ENCODE measurements around the gene DNAJC5G.
"Not testable (repeated sequence)": the region's sequence is repeated elsewhere in the genome, so short reads cannot be mapped to it uniquely, and the experiment has no call there.

DNAJC5G gene

GRCh38 chr2:27281855-27282559, 6.8 kb downstream of the DNAJC5G start, which contains the start of gene TRIM54:
Gene TRIM54, plus strand, starts transcription at chr2:27282429. Its CDS starts 303 bp downstream, at chr2:27282732.
- no peak for DNase-seq

- DNase-seq = no peak
These were observed 7.7 kb downstream of the DNAJC5G start for GRCh38 chr2:27282892-27283291.

- no peak for DNase-seq
These were observed 9.8 kb downstream of the DNAJC5G start for GRCh38 chr2:27284996-27285395.

- DNase-seq = no peak
These were observed 10.2 kb downstream of the DNAJC5G start for GRCh38 chr2:27285481-27285880.

GRCh38 chr2:27288610-27289009, 13.4 kb downstream of the DNAJC5G start:
- no peak for DNase-seq

GRCh38 chr2:27290549-27290948, 15.3 kb downstream of the DNAJC5G start:
- DNase-seq = no peak

DNA sequence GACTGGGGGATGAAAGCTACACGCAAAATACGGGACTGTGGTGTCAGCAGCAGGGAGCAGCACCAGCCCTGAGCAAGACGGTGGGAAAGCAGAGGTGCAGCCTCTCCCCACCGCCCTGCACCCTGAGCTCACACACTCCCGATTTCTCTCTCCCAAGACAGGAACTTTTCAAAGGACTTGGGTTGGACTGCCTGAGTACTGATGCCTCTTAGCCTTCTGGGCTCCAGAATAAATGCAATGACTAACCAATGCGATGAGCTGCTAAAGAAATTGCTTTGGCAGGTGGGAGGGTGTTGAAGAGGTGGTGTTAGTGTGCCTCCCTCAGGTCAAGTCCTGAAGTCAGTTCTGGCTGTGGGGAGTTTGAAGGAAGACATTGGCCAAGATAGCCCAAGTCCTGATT, 16.6 kb downstream of the DNAJC5G start:
- DNase-seq = no peak

DNA sequence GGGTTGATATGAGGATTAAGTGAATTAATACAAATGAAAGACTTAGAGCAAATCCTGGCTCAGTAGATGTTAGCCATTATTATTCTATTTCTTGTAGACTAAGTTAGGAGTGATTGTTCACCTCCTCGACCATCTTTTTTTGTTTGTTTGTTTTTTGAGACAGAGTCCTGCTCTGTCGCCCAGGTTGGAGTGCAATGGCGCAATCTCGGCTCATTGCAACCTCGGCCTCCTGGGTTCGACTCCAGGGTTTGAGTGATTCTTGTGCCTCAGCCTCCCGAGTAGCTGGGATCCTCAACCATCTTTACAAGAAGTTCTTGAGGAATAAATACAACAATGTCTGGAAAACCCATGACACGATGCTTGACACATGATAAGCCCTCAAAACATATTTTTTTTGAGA, 19.7 kb downstream of the DNAJC5G start:
- DNase-seq = no peak

GRCh38 chr2:27296481-27296880, 21.2 kb downstream of the DNAJC5G start:
- no peak for DNase-seq

- no peak for DNase-seq
These were observed 22.0 kb downstream of the DNAJC5G start for GRCh38 chr2:27297195-27297594.

DNA sequence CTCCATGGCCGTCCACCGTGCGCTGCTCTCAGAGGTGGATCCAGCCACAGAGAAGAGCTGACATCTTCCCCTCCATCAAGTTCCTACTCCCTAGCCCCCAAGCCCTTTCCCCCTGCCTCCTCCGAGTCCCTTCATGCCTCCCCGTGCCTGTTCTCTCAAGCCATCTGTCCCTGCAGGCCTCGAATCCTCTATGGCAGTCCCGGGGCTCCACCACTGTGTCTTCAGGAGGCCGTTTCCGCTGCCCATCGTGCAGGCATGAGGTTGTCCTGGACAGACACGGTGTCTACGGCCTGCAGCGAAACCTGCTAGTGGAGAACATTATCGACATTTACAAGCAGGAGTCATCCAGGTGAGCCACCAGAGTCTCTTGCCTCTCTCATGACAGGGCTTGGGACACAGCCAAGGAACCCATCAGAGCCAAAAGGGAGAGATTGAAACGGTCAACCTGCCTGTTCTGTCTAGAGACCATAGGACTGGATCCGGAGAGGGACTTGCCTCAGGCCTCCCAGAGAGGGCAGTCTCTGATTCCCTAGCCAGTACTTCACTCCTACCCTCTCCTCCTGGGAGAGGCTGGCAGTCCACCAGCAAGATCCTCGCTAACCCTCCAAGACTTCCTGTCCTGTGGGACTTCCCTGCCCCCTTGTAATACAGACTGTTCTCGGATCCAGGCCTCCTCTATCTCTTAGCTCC, 23.3 kb downstream of the DNAJC5G start:
- DNase-seq = no peak

GRCh38 chr2:27300606-27301005, 25.4 kb downstream of the DNAJC5G start:
- DNase-seq = not testable (repeated sequence)

DNA sequence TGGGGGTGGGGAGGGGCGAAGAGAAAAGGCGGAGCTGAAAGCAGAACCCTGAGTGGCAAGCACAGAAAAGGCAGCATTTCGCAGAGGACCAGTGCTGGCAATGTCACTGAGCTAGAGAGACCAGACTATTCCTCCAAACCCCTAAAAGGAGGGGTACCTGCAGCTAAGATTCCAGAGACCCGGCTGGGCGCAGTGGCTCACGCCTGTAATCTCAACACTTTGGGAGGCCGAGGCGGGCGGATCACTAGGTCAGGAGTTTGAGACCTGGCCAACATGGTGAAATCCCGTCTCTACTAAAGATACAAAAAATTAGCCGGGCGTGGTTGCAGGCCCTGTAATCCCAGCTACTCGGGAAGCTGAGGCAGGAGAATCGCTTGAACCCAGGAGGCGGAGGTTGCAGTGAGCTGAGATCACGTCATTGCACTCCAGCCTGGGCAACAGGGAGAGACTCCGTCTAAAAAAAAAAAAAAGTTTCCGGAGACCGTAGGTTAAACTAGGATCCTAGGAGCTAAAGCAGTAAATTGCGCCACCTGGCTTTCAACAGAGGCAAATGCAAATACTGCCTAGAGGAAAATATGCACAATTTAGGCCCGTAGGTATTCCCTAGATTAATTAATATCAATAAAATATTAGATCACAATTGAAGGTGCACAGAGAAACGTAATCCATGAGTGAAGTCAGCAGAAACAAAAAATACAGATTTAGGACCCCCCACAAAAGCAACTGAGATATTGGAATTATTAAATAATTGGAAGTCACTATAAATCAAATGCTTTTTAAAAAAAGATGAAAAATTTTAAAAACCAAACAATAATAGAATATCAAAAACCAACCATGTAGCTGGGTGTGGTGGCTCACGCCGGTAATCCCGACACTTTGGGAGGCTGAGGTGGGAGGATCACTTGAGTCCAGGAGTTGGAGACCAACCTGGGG, 28.1 kb downstream of the DNAJC5G start:
- DNase-seq = peak; percentile 51 to 55

DNA sequence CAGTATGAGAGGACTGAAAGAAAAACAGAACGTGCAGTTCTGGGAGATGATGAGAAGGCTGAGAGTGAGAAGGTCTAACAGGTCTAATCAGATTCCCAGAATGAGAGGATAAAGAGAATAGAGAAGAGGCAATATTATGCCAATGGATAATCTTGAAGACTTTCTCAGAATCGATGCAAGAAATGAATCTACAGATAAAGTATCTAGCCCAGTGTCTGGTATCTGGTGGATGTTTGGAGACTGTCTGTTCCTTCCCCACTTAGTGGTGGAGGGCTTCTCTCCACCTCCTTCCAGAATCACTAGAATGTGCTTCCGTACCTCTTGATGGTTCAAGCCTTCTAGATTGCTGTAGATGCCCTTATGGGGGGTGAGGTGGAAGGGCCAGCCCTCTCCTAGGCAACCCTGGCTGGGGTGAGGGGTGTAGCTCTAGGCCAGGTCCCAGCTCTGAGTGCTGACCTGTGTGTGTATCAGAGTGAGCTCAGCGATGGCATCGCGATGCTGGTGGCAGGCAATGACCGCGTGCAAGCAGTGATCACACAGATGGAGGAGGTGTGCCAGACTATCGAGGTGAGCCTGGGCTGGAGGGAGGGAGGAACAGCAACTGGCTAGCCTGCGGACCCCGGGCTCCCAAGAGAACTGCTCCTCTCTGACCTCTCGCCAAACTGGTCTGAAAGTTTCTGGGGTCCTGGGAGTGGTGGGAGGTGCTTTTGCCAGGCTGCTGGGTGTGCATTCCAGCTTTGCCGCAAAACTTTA, 29.4 kb downstream of the DNAJC5G start:
- DNase-seq = no peak

GRCh38 chr2:27305516-27305915, 30.3 kb downstream of the DNAJC5G start:
- DNase-seq = no peak

DNA sequence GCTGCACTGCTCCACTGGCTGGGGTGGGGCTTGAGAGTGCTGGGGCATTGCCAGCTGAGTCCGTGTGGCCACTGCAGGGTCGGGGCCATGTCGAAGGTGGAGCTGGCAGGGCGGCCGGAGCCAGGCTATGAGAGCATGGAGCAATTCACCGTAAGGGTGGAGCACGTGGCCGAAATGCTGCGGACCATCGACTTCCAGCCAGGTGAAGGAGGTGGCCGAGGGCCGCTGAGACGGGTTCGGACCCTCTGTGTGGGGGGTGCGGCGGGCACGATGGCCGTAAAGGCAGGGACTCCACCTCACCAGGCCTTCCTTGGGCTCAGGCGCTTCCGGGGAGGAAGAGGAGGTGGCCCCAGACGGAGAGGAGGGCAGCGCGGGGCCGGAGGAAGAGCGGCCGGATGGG, 30.9 kb downstream of the DNAJC5G start:
- no peak for DNase-seq

DNA sequence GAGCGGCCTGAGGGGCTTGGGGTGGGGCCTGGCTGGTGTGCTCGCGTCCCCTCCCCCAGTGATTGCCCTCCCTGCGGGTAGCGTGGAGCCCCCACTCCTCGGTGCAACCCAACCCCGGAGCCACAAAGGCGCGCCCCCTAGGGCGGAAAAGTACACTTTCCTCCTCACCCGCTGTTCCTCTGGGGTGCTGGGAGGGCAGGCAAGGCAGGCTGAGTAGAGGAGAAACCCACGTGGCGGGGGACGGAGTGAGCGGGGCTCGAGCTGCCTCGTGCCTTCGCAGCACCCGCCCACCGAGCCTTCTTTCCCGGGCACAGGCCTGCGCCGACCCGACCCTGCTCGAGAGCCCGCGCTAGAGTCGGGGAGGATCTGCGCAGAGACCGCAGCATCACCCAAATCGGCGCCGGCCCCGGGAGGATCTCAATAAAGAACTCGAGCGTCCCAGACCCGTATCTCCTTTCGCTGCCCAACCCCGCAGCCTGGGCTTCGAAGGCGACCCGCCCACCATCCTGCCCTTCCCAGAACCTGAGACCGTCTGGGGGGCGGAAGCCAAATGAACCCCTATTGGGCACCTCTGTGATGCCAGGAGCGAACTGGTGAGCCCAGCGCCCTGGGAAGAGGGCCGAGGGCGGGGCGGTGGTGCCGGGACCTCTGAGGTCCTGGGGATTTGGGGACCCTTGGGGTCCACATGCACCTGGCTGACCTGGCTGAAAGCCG, 31.5 kb downstream of the DNAJC5G start:
- DNase-seq = peak; percentile 56 to 57

GRCh38 chr2:27307287-27307544, 32.0 kb downstream of the DNAJC5G start:
- DNase-seq = peak in 1 of 2 experiments; percentile 24

DNA sequence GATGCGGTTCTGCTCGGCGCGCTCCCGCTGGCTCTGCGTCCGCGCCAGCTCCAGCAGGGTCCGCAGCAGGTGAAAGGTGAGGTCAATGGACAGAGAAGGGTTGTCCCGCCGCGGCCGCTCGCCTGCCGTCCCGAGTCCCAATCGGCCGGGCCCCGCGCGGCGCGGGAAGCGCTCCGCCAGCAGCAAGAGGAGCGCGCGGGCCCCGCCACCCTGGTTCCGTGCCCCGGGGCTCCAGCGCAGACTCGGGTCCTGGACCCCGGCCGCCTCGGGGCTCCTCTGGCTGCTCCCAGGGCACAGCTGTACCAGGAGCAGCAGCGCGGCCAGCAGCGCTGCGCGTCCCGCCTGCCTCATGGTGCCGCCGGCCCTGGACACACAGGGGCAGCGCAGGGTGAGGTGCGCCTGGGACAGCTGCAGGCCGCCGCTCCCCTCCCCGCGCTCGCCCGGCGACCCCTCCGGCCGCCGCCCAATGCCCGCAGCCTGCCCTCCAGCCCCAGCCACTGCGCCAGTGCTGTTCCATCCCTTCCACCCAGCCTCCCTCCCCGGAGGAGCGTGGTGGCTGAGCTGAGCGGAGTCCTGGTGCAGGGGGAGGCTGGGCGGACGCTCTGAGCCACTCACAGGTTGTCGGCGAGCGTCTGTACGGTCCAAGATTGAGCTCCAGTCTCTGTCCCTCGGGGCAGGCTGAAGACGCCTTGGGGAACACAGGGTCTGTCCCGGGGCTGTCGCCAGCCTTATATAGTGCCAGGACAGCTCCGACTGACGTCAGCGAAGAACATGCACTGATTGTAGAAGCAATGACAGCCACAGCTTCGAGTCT, 32.5 kb downstream of the DNAJC5G start:
- DNase-seq = no peak

GRCh38 chr2:27308359-27308881, 33.2 kb downstream of the DNAJC5G start, which contains the start of gene UCN:
Gene UCN, minus strand, starts transcription at chr2:27308445. Its CDS starts 550 bp downstream, at chr2:27307895.
- no peak for DNase-seq

DNA sequence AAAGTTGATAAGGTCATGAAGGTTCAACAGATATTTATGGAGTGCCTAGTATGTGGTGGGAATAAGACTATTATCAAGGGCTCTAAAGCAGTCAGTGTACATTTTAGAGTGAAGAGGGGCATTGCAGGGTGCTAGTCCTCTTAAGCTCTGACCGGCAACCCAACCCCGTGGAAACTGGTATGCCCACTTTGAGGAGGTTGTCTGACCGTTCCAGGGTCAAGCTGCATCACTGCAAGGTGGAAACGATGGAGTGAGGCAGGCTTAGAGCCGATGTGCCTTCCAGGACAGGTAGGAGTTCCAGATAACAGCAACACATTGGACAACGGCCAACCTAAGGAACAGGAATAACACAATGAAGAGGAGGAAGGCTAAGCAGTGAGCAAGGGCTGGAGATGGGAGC, 34.4 kb downstream of the DNAJC5G start:
- DNase-seq = no peak
